ENCODE results near the gene S1PR3.

GRCh38 chr9:89052470-89053097 is 61.3 kb downstream of the S1PR3 start:
- TF ChIP-seq POLR2AphosphoS5 (IDR thresholded peaks at IDR 0.05; ENCODE audit: low read depth, low read length) (no peak), POLR2A (IDR thresholded peaks at IDR 0.05; ENCODE audit: low read depth, low read length) (no peak)
